Endothelial cell of umbilical vein (primary cell): ENCODE results near the gene IPO13. TPM values are rescaled to one million over a fixed set of nuclear protein-coding genes. Genes with fewer than 3 reads are reported as not detected.
A peak's percentile ranks its signal among the peaks of the same experiment; 100 is the strongest.

Experiments used
- BruUV-seq: library from RNA; stranded (reverse); fragments of 400-500 nt; replicated peaks from 2 replicates; lab custom pipeline; 2021; lab: Mats Ljungman, UMichigan
- CTCF ChIA-PET: fragments of 300-600, 350-600 bp; sonication (Branson Sonifier 250); formaldehyde crosslinking; loops from one replicate; lab custom pipeline; 2021; ENCODE audit warnings: antibody characterized with exemption, inconsistent platforms; lab: Charles Lee
- POLR2A ChIA-PET: fragments of 300-600, 350-600 bp; sonication (Branson Sonifier 250); formaldehyde crosslinking; loops from one replicate; lab custom pipeline; 2021; ENCODE audit warnings: antibody characterized with exemption, inconsistent platforms; lab: Charles Lee
- DNase-seq: peaks from one replicate; pipeline ENCODE4 v3.0.0-alpha.2; 2011; ENCODE audit warnings: low read depth, low spot score
- FAIRE-seq: peaks from 2 replicates; lab custom pipeline; 2011; peaks lifted over from hg19 to GRCh38; lab: Jason Lieb, UNC
- H2AFZ ChIP-seq: 2 replicates; pipeline ENCODE4 v1.6.0; 2012; ENCODE audit warnings: low read depth, low read length, control low read depth, inconsistent platforms
- H3K27ac ChIP-seq: 2 replicates; pipeline ENCODE4 v1.5.1; 2011; ENCODE audit warnings: low read depth, mild to moderate bottlenecking, control low read depth, low read length, moderate library complexity; ENCODE audit not compliant: insufficient read depth
- H3K27me3 ChIP-seq, 2 experiments: 2 replicates each; pipeline versions ENCODE4 v1.6.0 to v1.6.1; 2011; ENCODE audit warnings: low read length in 2 of 2, mixed read lengths in 1 of 2; ENCODE audit not compliant: control insufficient read depth in 2 of 2, insufficient read depth in 2 of 2
- H3K36me3 ChIP-seq, 2 experiments: 2 replicates in 1 of 2; 3 replicates in 1 of 2; pipeline ENCODE4 v1.5.1; 2011; ENCODE audit warnings: low read length in 2 of 2, mild to moderate bottlenecking in 1 of 2, moderate library complexity in 1 of 2; ENCODE audit not compliant: control insufficient read depth in 2 of 2, insufficient read depth in 2 of 2; ENCODE audit errors: extremely low read depth in 1 of 2
- H3K4me1 ChIP-seq: 3 replicates; pipeline ENCODE4 v1.5.1; 2011; ENCODE audit warnings: mild to moderate bottlenecking, low read length; ENCODE audit not compliant: control insufficient read depth, insufficient read depth; ENCODE audit errors: extremely low read depth
- H3K4me2 ChIP-seq: 2 replicates; pipeline ENCODE4 v1.6.1; 2011; ENCODE audit warnings: low read length, control low read depth, mixed read lengths; ENCODE audit not compliant: insufficient read depth
- H3K4me3 ChIP-seq, 3 experiments: fragments of 200-600 bp in 1 of 3; sonication (generic), shearing (Covaris generic) in 1 of 3; replicated peaks in 1 of 3; 2 replicates each; pipeline ENCODE4 v1.5.1; 2011 to 2016; ENCODE audit warnings: control low read depth in 3 of 3, low read length in 3 of 3, mild to moderate bottlenecking in 2 of 3, inconsistent platforms in 1 of 3, low read depth in 1 of 3, moderate library complexity in 1 of 3; ENCODE audit not compliant: insufficient read depth in 1 of 3
- H3K79me2 ChIP-seq: 2 replicates; pipeline ENCODE4 v1.6.0; 2012; ENCODE audit warnings: low read length, inconsistent platforms; ENCODE audit not compliant: control insufficient read depth, insufficient read depth
- H3K9ac ChIP-seq: replicated peaks from 2 replicates; pipeline ENCODE3; 2011; ENCODE audit warnings: low read length, control low read depth; ENCODE audit not compliant: insufficient read depth; ENCODE audit errors: extremely low read depth
- H3K9me1 ChIP-seq: replicated peaks from 3 replicates; pipeline ENCODE4 v1.6.0; 2011; ENCODE audit warnings: mild to moderate bottlenecking, low read length; ENCODE audit not compliant: control insufficient read depth, insufficient read depth; ENCODE audit errors: extremely low read depth
- H3K9me3 ChIP-seq: replicated peaks from 2 replicates; pipeline ENCODE4 v1.5.1; 2012; ENCODE audit warnings: low read length, inconsistent platforms; ENCODE audit not compliant: control insufficient read depth, insufficient read depth
- H4K20me1 ChIP-seq: replicated peaks from 2 replicates; pipeline ENCODE3; 2011; ENCODE audit warnings: mild to moderate bottlenecking, low read length; ENCODE audit not compliant: control insufficient read depth, insufficient read depth; ENCODE audit errors: extremely low read depth
- FOS ChIP-seq: IDR thresholded peaks from 2 replicates; pipeline ENCODE4 v1.6.1; 2011; ENCODE audit warnings: mild to moderate bottlenecking, low read length, moderate library complexity, borderline replicate concordance; ENCODE audit not compliant: insufficient read depth
- JUN ChIP-seq: IDR thresholded peaks from 2 replicates; pipeline ENCODE4 v1.6.1; 2011; ENCODE audit warnings: borderline replicate concordance, low read depth; ENCODE audit not compliant: insufficient read length, insufficient read depth
- MYC ChIP-seq: IDR thresholded peaks from one replicate; pipeline ENCODE4 v1.6.1; 2011; ENCODE audit warnings: mild to moderate bottlenecking, low read depth, low read length
- dilution Hi-C: fragments of 300-500 bp; cut with MboI; formaldehyde crosslinking; loops from one replicate; pipeline ENCODE4 v1.15.0; 2019; ENCODE audit warnings: low sequenced_read_pairs; ENCODE audit not compliant: extremely low pct_ligation_motif_present
- intact Hi-C: fragments of 100-400 bp; cut with micrococcal nuclease; formaldehyde crosslinking; loops from one replicate; pipeline ENCODE4 v1.10.0; 2022
- polyA plus RNA-seq, 4 experiments: library from polyadenylated mRNA; depleted of rRNA in 3 of 4; stranded (reverse) in 3 of 4; unstranded in 1 of 4; fragments of >200 nt; gene quantifications; 2 replicates each; pipeline versions ENCODE4 v1.2.1 to v1.2.3, GENCODE V29; 2011 to 2012; ENCODE audit warnings: missing spikeins in 1 of 4
- total RNA-seq: library from RNA; stranded (reverse); gene quantifications from 2 replicates; pipeline ENCODE4 v1.2.3, GENCODE V29; 2021
- TF ChIP-seq, protein P1 (sequence below): IDR thresholded peaks from 2 replicates; pipeline ENCODE4 v1.6.1; 2011; ENCODE audit not compliant: insufficient read depth, insufficient read length
- TF ChIP-seq, protein P2 (sequence below), 2 donors: IDR thresholded peaks; 1 replicate in 1 of 2; 2 replicates in 1 of 2; pipeline ENCODE4 v1.5.1; 2011; ENCODE audit warnings: low read length in 2 of 2, mild to moderate bottlenecking in 2 of 2, moderate library complexity in 2 of 2, control low read depth in 1 of 2, inconsistent platforms in 1 of 2, low read depth in 1 of 2; ENCODE audit not compliant: insufficient read depth in 1 of 2; ENCODE audit errors: extremely low read depth in 1 of 2

The IPO13 gene
- total and polyA plus RNA-seq, 2 donors (not counting 3 experiments of a cell fraction or from before 2014, with no cell fraction given): 28.9 to 29.3 TPM

DNA sequence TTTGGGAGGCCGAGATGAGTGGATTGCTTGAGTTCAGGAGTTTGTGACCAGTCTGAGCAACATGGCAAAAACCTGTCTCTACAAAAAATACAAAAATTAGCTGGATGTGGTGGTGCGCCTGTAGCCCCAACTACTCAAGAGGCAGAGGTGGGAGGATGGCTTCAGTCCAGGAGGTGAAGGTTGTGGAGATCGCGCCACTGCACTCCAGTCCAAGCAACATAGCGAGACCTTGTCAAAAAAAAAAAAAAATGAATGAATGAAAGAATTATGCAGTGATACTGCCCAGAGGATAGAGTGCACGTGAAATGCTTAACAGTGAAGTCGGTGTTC, 22.6 kb downstream of the IPO13 start:
- FAIRE-seq (no peak), DNase-seq (no peak)
- Histone ChIP-seq H4K20me1 (no peaks in the 10 kb centered on the region), H3K4me2 (peak overlapping the region; percentile 44), H3K9me1 (no peaks in the 10 kb centered on the region), H3K27ac (no peak overlapping the region), H3K36me3 (peaks cover 0 to 14% of the 10 kb centered on the region in 2 experiments), H3K9me3 (no peaks in the 10 kb centered on the region), H3K79me2 (peaks cover 4% of the 10 kb centered on the region), H3K4me1 (peaks cover 11% of the 10 kb centered on the region), H3K27me3 (no peaks in the 10 kb centered on the region), H3K4me3 (no peak overlapping the region), H2AFZ (no peak overlapping the region), H3K9ac (no peak overlapping the region)
- no TSS peak for BruUV-seq
- TF ChIP-seq MYC (no peak), JUN (no peak), FOS (no peak)
- TF ChIP-seq, protein P1, sequence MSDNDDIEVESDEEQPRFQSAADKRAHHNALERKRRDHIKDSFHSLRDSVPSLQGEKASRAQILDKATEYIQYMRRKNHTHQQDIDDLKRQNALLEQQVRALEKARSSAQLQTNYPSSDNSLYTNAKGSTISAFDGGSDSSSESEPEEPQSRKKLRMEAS: no peak
- TF ChIP-seq, protein P2, sequence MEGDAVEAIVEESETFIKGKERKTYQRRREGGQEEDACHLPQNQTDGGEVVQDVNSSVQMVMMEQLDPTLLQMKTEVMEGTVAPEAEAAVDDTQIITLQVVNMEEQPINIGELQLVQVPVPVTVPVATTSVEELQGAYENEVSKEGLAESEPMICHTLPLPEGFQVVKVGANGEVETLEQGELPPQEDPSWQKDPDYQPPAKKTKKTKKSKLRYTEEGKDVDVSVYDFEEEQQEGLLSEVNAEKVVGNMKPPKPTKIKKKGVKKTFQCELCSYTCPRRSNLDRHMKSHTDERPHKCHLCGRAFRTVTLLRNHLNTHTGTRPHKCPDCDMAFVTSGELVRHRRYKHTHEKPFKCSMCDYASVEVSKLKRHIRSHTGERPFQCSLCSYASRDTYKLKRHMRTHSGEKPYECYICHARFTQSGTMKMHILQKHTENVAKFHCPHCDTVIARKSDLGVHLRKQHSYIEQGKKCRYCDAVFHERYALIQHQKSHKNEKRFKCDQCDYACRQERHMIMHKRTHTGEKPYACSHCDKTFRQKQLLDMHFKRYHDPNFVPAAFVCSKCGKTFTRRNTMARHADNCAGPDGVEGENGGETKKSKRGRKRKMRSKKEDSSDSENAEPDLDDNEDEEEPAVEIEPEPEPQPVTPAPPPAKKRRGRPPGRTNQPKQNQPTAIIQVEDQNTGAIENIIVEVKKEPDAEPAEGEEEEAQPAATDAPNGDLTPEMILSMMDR (IDR thresholded peaks at IDR 0.05; ENCODE audit: extremely low read depth in 1 of 2, insufficient read depth in 1 of 2, low read depth in 1 of 2, low read length in 2 of 2): no peak
- intact Hi-C loops (loop anchor here (1.0 to 2.0 kb wide), 2 partner anchors 23 to 61 kb away; partner anchors contain the start of genes IPO13 and SLC6A9), dilution Hi-C loops (no loop called here)
- CTCF ChIA-PET: interaction anchor here (0.8 kb wide), 1 partner anchor 23 kb away, joined by 4 read pairs; no protein-coding TSS in a partner anchor
- POLR2A ChIA-PET: interaction anchor here (0.7 to 1.4 kb wide), 2 partner anchors 62 to 319 kb away, joined by 3 read pairs; partner anchors contain the start of genes KDM4A and SLC6A9
